ENCODE measurements around the gene NELFB.

GRCh38 chr9:137293094-137293481, 38.0 kb downstream of the NELFB start:
- TF ChIP-seq POLR2A (IDR thresholded peaks at IDR 0.05; ENCODE audit: low read length): no peak
- TF ChIP-seq GATA1 (IDR thresholded peaks at IDR 0.05; ENCODE audit: low read depth, low read length): no peak
